ENCODE results near the gene FILIP1L. TPM values are rescaled to one million over a fixed set of nuclear protein-coding genes. Genes with fewer than 3 reads are reported as not detected.

FILIP1L gene
- total RNA-seq, 1 donor from 2014 or later: 1.1 TPM

GRCh38 chr3:99921986-99922385 lies 192.3 kb downstream of the FILIP1L start:
- DNase-seq (ENCODE audit: low read depth) (no peak), FAIRE-seq (no peak)
- no peaks in the 10 kb centered on the region for H3K36me3 ChIP-seq (ENCODE audit: control insufficient read depth, insufficient read depth, low read length)
- no peak overlapping the region for H3K4me3 ChIP-seq (ENCODE audit: low read depth, low read length)
- no peaks in the 10 kb centered on the region for H3K27me3 ChIP-seq (ENCODE audit: control insufficient read depth, insufficient read depth, low read length)
- TF ChIP-seq CTCF (IDR thresholded peaks at IDR 0.05; ENCODE audit: insufficient read depth, low read length, severe bottlenecking): no peak

DNA sequence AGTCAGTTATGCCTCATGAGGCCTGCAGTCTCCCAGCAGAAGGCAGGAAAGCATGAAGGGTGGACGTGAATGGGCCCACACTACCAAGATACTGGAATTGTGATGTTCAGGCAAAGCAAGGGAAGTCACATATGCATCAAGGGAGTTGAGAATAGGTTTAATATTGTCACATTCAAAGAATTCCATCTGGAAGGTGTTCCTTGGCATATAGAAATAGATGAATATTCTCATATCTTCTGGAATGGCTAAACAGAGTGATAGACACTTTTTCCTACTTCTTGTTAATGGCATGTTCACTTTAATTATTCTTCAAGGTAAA lies 193.0 kb downstream of the FILIP1L start:
- TF ChIP-seq CTCF (IDR thresholded peaks at IDR 0.05; ENCODE audit: insufficient read depth, low read length, severe bottlenecking): no peak
- no peak for FAIRE-seq
- Histone ChIP-seq H3K4me3 (ENCODE audit: low read depth, low read length) (no peak overlapping the region), H3K27me3 (ENCODE audit: control insufficient read depth, insufficient read depth, low read length) (no peaks in the 10 kb centered on the region), H3K36me3 (ENCODE audit: control insufficient read depth, insufficient read depth, low read length) (no peaks in the 10 kb centered on the region)
- no peak for DNase-seq (ENCODE audit: low read depth)

- Histone ChIP-seq H3K4me3 (ENCODE audit: low read depth, low read length) (no peak overlapping the region), H3K36me3 (ENCODE audit: control insufficient read depth, insufficient read depth, low read length) (no peaks in the 10 kb centered on the region), H3K27me3 (ENCODE audit: control insufficient read depth, insufficient read depth, low read length) (no peaks in the 10 kb centered on the region)
- FAIRE-seq (peak; percentile 13), DNase-seq (ENCODE audit: low read depth) (peak; percentile 92)
- TF ChIP-seq CTCF (IDR thresholded peaks at IDR 0.05; ENCODE audit: insufficient read depth, low read length, severe bottlenecking): no peak
Observed at GRCh38 chr3:99920481-99921376, 193.6 kb downstream of the FILIP1L start.

GRCh38 chr3:99919694-99920093 lies 194.6 kb downstream of the FILIP1L start:
- H3K27me3 ChIP-seq (ENCODE audit: control insufficient read depth, insufficient read depth, low read length): no peaks in the 10 kb centered on the region
- FAIRE-seq (no peak), DNase-seq (ENCODE audit: low read depth) (no peak)
- H3K36me3 ChIP-seq (ENCODE audit: control insufficient read depth, insufficient read depth, low read length): no peaks in the 10 kb centered on the region
- no peak for TF ChIP-seq CTCF (IDR thresholded peaks at IDR 0.05; ENCODE audit: insufficient read depth, low read length, severe bottlenecking)
- H3K4me3 ChIP-seq (ENCODE audit: low read depth, low read length): no peak overlapping the region

DNA sequence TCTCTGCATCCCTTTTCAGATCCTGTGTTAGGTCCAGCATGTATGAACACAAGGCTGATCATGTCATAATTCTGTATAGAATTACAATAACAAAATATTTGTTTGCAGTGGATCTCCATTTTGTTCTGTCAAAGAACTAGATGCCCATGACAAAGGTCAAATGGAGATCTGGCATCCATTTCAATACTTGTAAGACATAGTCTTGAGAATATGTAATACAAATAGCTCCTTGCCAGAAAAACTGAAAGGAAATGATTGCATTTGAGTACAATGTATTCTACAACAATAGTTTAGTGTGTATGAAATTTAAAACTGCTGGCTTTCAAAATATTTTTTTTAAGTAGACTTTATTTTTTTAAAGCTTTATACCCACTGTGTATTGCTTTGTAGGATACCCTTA lies 195.6 kb downstream of the FILIP1L start:
- DNase-seq (ENCODE audit: low read depth): no peak
- TF ChIP-seq CTCF (IDR thresholded peaks at IDR 0.05; ENCODE audit: insufficient read depth, low read length, severe bottlenecking): no peak
- FAIRE-seq: no peak
- no peak overlapping the region for H3K4me3 ChIP-seq (ENCODE audit: low read depth, low read length)
- no peaks in the 10 kb centered on the region for H3K36me3 ChIP-seq (ENCODE audit: control insufficient read depth, insufficient read depth, low read length)
- no peaks in the 10 kb centered on the region for H3K27me3 ChIP-seq (ENCODE audit: control insufficient read depth, insufficient read depth, low read length)
